Activated gamma-delta T cell (primary cell): ENCODE data around the gene FBLL1.
"Not testable (repeated sequence)": the region's sequence is repeated elsewhere in the genome, so short reads cannot be mapped to it uniquely, and the experiment has no call there.

Experiments
- DNase-seq: peaks from one replicate; lab custom pipeline; 2025; lab: John Stamatoyannopoulos, UW
- total RNA-seq, 2 donors: gene quantifications; one replicate each; lab custom pipeline; 2026; lab: John Stamatoyannopoulos, UW

The FBLL1 gene
- 0.04 to 0.10 reads per million in 2 donors for total RNA-seq

- no peak for DNase-seq
These were observed at the start of gene FBLL1 for GRCh38 chr5:168528521-168529373. TSS of gene FBLL1 (plus strand) at chr5:168529305. CDS start at chr5:168529505, 200 bp downstream.

DNA sequence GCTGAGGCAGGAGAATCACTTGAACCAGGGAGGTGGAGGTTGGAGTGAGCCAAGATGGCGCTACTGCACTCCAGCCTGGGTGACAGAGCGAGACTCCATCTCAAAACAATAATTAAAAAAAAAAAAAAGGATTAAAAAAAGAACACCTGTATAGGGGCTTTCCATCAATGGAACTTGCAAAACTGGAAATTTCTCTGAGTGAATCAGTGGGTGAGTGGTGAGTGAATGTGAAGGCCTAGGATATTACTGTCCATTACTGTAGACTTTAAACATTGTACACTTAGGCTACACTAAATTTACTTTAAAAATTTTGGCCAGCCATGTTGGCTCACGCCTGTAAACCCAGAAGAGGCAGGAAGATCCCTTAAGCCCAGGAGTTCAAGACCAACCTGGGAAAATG is 48.5 kb upstream of the FBLL1 start:
- DNase-seq = no peak

GRCh38 chr5:168481330-168481788 is 47.7 kb upstream of the FBLL1 start:
- DNase-seq = no peak

DNA sequence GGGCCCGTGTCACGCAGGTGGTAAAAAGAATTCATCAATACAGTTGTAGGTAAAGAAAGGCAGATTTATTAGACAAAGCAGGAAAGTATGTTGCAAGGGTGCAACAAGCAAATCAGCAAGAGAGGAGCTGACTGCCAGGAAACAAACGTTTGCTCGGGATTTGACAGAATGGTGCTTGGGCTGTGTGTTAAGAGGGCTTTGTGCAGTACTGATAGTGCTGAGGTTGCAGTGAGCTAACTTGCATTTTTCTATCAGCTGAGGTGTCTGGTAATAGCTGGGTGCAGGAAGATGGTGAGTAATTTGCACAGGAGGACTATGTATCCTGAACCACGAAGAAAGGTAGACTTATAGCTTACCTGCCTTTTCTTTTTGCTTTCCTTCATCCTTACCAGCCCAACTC is 46.7 kb upstream of the FBLL1 start:
- no peak for DNase-seq

DNA sequence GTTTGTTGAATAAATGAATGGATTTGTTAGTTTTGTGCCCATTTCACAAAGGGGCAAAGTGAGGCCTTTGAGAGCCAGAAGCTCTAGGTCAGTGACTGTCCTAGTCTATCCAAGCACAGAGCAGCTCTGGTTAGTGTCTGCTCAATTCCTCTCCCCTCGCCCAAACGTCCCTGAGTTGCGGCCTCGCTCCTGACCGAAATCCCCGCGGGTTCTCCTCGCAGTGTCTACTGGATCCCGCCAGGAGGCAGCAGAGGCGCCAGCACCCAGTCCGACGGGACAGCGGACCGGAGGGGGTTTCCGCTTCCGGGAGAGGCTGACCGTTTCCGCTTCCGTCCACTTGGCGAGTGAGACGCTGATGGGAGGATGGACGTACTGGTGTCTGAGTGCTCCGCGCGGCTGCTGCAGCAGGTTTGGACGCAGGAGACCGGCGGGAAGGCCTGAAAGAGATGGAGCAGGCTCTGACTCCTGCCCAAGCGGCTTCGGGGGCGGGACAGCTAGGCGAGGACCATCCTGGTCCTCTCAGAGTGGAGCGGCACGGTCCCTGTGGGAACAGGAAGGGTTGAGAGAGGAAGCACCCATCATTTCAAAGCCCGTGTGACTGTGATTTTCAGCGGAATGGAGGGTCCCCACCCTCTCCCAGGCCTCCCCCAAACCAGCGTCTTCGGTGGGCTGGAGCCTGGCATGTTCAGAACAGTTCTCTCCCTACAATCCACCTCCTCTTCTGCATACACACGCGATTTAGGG is 42.8 kb upstream of the FBLL1 start, which contains the start of gene RARS1:
TSS of gene RARS1 (plus strand) at position 336 of the 744 bp plus-strand sequence. CDS start at position 364, 28 bp downstream.
- DNase-seq = peak; percentile 63

- DNase-seq = no peak
These were observed 40.0 kb upstream of the FBLL1 start for GRCh38 chr5:168489059-168489458.

- no peak for DNase-seq
These were observed 35.0 kb upstream of the FBLL1 start for GRCh38 chr5:168494057-168494555.

DNA sequence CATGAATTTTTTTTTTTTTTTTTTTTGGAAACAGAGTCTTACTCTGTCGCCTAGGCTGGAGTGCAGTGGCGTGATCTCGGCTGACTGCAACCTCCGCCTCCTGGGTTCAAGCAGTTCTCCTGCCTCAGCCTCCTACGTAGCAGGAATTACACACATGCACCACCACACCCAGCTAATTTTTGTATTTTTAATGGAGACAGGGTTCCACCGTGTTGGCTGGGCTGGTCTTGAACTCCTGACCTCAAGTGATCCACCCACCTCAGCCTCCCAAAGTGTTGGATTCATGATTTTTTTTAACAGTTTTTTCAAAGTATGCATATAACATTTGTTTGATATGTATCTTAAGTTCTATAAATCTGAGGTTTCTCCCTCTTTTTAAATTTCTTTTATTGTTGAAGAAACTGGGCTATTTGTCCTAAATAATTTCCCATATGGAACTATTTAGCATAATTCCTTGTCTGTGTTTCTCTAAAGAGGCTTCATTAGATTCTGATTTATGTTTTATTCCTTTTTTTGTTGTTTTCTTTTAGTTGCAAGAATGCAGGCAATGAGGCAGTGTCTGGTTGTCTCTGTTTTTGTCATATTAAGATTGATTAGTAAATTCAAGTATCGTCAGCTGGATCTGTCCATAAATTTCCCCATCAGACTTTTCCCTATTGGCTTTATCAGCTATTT is 26.4 kb upstream of the FBLL1 start:
- no peak for DNase-seq

DNA sequence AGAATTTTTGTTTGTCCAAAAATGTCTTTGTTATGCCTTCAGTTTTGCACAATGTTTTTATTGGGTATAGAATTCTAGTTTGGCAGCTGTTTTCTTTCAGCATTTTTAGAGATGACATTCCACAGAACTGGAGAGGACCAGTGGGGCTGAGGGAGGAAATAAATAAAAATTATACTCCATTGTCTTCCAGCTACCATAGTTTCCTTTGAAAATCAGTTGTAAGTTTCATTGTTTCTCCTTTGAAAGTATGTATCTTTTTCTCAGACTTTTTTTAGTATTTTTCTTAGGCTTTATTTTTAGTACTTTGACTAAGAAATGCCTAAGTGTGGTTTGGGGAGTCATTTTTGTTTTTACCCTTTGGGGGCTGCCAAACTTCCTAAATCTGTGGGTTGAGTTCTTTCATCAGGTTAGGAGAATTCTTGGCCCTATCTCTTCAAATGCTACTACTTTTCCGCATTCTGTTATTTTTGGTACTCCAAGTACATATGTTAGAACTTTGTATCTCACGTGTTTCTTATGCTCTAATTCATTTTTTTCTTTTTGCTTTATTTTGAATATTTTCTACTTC is 15.2 kb upstream of the FBLL1 start:
- DNase-seq = no peak

DNA sequence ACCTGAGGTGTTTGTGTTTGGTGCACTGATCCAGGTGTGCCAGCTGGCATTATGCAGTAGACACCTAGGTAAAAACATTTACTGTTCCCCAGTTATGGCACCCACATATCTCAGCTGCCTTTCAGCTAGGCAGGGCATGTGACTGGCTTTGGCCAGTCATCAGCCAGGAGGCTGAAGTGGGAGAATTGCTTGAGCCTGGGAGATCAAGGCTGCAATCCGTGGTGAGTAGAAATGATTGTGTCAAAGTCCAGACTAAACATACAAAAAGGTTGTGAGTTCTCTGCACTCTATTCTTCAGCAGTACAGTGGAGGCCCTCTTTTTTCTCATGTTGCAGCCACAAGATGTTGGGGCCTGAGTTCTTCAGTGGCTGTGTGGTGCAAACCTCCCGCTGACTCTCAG is 3.2 kb upstream of the FBLL1 start:
- DNase-seq = no peak

GRCh38 chr5:168527756-168528295 is 1.3 kb upstream of the FBLL1 start:
- no peak for DNase-seq

GRCh38 chr5:168529374-168530234 is 499 bp downstream of the FBLL1 start:
- DNase-seq = no peak

- no peak for DNase-seq
These were observed 1.6 kb downstream of the FBLL1 start for GRCh38 chr5:168530621-168531150.

- no peak for DNase-seq
These were observed 2.1 kb downstream of the FBLL1 start for GRCh38 chr5:168531191-168531590.

GRCh38 chr5:168531987-168532864 is 3.1 kb downstream of the FBLL1 start:
- DNase-seq = no peak

- not testable (repeated sequence) for DNase-seq
These were observed 5.2 kb downstream of the FBLL1 start for GRCh38 chr5:168534351-168534750.

DNA sequence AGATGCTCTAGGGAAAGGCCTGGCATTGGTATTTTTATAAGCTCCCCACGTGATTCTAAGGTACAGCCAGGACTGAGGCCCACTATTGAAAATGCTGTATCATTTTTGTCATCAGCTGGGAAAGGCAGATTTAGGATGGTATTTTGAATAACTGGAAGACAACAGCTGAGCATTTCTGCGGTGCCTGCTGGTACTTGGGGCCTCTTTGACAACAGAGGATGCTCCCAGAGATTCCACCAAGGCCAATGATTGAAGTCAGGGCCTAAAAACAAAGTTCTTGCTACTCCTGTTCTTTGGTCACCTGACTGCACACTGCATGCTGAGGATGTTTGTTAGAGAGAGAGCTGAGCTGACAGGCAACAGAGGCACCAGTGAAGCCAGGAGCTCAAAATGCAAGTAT is 8.1 kb downstream of the FBLL1 start:
- DNase-seq = no peak

GRCh38 chr5:168549554-168549953 is 20.4 kb downstream of the FBLL1 start:
- no peak for DNase-seq

- DNase-seq = no peak
These were observed 21.6 kb downstream of the FBLL1 start for GRCh38 chr5:168550656-168551055.
